Islet of Langerhans (tissue), 1 donor: Measurements from ENCODE around the gene MRPS15.
"Not testable (repeated sequence)": the region's sequence is repeated elsewhere in the genome, so short reads cannot be mapped to it uniquely, and the experiment has no call there.

ENCODE experiments used
- FAIRE-seq: peaks from one replicate; lab custom pipeline; 2011; peaks lifted over from hg19 to GRCh38; lab: Jason Lieb, UNC

The MRPS15 gene

GRCh38 chr1:36463803-36464604 lies at the start of gene MRPS15:
Gene MRPS15 (minus strand): TSS chr1:36464384. CDS start chr1:36464275, 109 bp downstream.
- no peak for FAIRE-seq

DNA sequence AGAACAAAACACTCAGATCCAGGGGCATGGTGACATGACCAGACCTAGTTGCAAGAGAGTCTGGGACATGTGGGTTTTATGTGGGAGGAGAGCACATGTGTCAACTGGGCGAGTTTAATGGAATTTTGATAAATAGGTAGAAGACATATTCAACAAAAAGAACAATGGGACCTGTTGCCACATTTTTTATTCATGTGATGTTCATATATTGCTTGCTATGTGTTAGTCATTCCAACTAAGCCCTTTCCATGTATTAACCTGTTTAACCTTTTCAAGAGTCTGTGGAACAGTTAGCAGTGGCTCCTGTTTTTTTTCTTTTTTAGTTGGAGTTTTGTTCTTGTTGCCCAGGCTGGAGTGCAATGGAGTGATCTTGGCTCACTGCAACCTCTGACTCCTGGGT lies 48.7 kb upstream of the MRPS15 start:
- no peak for FAIRE-seq

DNA sequence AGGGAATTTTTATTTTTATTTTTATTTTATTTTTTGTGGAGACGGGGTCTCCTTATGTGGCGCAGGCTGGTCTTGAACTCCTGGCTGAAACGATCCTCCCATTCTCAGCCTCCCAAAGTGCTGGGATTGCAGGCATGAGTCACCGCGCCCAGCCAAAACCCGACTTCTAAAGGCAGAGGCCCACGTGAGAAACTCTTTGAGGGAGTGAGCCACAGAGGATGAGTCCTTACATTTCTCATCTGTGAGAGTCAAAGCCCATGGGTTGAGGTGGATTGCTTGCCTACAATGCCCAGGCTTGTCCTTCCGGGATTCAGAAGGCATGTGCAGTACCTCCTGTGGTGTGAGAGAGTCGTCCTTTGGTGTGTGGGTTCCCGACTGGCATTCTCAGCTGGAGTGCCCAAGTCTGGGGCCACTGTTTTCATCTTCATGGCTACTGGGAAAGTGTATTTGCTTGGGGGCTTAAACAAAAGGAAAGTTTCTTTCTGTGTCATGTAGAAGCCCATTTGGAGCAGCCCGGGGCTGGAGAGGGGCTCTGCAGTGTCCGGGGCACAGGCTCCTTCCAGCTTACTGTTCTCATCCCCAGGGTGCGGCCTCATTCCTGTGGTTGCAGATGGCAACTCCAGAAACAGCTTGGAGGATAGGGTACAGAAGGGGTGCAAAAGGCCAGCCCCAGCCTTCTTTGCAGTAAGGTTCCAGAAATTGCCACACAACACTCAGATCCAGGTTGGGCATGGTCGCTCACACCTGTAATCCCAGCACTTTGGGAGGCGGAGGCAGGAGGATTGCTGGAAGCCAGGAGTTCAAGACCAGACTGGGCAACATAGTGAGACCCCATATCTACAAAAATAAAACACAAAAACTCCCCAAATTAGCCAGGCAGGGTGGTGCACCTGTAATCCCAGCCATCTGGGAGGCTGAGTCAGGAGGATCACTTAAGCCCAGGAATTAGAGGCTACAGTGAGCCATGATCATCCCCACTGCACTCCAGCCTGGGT lies 47.9 kb upstream of the MRPS15 start:
- no peak for FAIRE-seq

- FAIRE-seq, result not testable (repeated sequence)
These were observed 47.0 kb upstream of the MRPS15 start for GRCh38 chr1:36511220-36511619.

DNA sequence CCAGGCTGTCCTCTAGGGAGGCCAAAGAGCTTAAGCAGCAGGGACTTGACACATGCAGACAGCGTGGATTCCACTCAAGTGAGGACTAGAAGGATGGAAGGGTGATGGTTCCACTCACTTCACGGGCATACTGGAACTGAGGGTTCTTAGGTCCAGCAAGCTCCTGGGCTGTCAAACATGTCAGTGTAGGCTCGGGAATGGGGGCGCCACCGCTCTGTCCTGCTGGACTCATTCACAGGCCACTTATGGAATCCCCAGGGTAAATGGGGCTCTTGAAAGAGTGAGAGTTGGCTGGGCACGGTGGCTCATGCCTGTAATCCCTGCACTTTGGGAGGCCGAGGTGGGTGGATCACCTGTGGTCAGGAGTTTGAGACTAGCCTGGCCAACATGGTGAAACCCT lies 46.2 kb upstream of the MRPS15 start:
- FAIRE-seq, result no peak

DNA sequence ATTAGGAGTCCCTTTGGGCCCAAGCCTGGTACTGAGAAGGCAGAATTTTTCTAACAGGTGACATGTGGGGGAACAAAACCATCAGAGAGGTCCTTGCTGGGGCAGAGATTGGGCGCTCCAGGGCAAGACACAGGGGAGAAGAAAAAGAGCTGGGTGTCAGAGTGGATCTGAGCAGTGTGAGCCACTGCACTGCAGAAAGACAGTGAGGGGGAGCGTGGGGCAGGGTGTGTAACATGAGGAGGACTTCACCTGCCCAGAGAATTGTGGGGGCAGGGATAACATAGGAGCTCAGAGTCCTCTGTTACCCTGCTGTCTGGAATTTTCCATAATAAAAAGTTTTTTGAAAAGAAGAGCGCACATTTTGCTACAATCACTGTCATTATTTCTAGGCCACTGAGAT lies 44.1 kb upstream of the MRPS15 start:
- FAIRE-seq, result no peak

DNA sequence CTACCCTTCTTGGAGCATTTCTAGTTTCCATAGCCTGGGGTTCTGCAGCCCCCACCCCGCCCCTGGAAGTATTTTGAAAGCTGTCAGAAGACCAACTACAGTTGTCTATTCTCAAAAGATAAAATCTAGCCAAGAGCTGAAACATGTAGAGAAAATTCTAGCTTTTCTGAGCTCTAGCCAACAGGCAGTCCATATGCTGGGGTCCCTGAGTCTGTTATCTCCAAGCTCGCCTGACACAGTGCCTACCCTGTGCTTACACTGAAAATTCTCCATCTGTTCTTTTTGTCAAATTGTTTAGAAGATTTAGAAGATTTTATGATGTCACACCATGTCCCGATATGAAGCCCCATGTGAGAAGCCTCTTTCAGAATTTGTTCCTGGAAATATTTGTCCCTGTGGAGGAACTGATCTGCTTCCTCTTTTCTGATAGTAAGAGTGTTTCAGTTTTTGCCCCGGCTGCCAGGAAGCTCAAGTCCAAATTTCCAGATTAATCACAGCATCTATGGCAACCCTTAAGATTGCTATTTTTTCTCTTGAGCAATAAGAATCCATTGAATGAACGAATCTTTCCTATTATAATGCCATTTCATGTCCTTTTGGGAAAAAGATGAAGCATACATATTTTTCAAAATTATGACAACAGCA lies 42.2 kb upstream of the MRPS15 start:
- FAIRE-seq, result no peak

GRCh38 chr1:36503733-36504132 lies 39.5 kb upstream of the MRPS15 start:
- no peak for FAIRE-seq

- FAIRE-seq, result no peak
These were observed 39.0 kb upstream of the MRPS15 start for GRCh38 chr1:36503159-36503558.

GRCh38 chr1:36502616-36503015 lies 38.4 kb upstream of the MRPS15 start:
- FAIRE-seq, result no peak

GRCh38 chr1:36501911-36502310 lies 37.7 kb upstream of the MRPS15 start:
- FAIRE-seq, result not testable (repeated sequence)

GRCh38 chr1:36497207-36497606 lies 33.0 kb upstream of the MRPS15 start:
- no peak for FAIRE-seq

DNA sequence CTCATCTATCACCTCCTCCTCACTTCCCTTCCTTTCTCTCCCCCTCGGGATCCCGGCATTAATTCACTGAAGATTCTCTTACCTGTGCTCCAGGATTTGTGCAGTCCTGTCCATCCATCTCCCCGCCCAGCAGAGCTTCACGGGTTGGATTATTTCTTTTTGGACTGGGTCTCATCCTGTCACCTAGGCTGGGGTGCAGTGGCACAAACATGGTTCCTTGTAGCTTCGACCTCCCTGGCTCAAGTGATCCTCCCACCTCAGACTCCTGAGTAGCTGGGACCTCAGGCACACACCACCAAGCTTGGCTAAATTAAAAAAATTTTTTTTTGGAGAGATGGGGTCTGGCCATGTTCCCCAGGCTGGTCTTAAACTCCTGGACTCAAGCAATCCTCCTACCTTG lies 30.8 kb upstream of the MRPS15 start:
- FAIRE-seq, result no peak

GRCh38 chr1:36493524-36493923 lies 29.3 kb upstream of the MRPS15 start:
- no peak for FAIRE-seq

DNA sequence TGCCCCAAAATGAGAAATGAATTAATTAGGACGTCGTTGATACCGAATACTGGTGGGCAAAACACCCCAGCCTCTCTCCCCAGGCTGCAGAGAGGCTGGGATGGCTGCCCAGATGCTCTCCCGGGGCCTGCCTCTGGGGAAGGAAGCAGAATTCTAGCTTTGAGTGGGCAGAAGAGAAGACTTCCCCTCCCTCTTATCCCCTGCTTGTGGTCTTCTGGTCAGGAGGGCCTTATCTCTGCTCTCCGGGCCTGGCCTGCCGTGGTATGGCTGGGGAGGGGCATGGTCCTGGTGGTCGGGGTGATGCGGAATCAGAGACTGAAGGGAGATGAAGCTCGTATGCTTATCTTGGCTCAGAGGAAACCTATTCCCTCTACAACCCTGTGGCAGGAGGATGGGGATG lies 28.3 kb upstream of the MRPS15 start:
- FAIRE-seq, result no peak

- FAIRE-seq, result not testable (repeated sequence)
These were observed 25.3 kb upstream of the MRPS15 start for GRCh38 chr1:36489258-36490051.

DNA sequence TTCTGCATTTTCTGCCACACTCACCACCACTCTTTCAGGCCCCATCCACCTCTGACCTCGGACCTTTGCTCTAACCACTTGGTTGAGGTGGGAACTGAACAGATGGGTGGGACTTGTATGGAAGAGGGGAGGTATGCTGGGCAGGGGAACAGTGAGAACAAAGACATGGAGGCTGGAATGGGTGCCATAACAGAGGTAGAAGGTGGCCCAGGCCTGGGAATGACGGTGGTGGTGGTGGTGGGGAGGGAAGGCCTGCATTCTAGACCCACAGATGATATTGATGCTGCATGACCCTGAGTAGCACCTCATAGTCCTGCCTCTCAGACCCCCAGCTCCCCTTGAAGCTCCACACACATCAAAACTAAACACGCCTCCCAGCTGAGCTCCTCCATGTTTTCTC lies 23.7 kb upstream of the MRPS15 start:
- FAIRE-seq, result no peak

DNA sequence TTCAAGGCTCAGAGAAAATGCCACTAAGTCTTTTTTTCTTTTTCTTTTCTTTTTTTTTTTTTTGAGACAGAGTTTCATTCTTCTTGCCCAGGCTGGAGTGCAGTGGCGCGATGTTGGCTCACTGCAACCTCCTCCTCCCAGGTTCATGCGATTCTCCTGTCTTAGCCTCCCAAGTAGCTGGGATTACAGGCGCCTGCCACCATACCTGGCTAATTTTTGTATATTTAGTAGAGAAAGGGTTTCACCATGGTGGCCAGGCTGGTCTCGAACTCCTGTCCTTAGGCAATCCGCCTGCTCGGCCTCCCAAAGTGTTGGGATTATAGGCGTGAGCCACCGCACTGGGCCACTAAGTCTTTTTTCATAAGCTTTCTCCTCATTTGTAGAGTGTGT lies 23.1 kb upstream of the MRPS15 start:
- not testable (repeated sequence) for FAIRE-seq

DNA sequence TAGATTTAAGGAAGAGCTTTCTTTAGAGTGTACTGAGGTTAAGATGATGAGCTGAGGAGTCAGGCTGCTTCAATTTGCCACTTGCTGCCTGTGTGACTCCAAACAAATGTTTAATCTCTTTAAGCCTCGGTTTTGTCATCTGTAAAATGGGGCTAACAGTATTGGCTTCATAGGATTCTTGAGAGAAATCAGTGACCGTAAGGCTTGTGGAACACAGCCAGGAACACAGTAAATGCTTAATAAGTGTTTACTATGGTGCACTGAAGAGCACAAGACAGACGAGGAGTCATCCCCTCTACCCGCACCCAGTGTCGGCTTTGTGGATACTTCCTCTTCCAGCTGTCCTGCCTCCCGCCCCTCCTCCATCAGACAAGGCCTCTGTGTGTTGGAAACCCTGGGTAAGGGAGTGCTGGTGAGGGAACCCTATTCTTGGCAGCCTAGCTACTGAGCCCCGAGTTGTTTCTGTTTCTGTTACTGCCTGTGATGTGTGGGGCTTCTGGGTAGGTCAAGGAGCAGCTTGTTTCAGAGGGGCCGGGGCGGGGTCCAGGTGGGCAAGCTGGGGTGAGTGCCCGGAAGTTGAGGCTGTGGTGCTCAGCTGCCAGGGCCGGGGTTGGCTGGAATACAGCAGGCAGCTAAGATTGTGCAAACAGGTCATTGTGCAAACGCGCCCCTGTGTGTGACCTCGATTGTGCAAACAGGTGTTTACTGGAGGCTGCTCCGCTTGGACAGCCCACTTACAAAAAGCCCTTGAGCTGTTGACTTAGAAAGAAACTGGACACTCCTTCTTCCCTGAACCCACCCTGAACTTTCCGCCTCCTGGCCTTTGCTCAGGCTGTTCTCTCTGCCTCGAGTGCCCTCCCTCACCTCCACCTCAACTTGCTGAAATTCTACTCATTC lies 22.5 kb upstream of the MRPS15 start:
- FAIRE-seq, result no peak

DNA sequence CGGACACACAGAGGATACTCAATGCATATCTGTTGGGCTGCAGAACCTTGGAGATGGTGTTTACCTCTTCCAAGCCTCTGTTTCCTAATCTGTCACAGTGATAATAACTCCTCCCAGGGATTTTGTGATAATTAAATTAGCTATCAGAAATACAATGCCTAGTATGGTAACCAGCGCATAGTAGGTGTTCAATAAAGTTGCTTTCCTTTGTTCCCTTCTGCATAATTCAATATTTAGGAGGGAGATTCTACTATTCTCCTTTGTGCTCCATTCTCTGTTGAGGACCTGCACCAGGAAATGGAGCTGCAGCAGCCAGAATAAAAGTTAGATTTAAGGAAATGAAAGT lies 21.9 kb upstream of the MRPS15 start:
- no peak for FAIRE-seq

GRCh38 chr1:36484099-36484498 lies 19.9 kb upstream of the MRPS15 start:
- FAIRE-seq, result no peak
